ENCODE results near the gene EEF1AKMT3. TPM values are rescaled to one million over a fixed set of nuclear protein-coding genes. Genes with fewer than 3 reads are reported as not detected.
A peak's percentile ranks its signal among the peaks of the same experiment; 100 is the strongest.

EEF1AKMT3 gene
- polyA plus RNA-seq, 1 experiment: 7.6 TPM

- ChIA-PET CTCF (interaction anchor here (0.5 to 2.3 kb wide), 26 partner anchors 8 to 1789 kb away, joined by 3 to 24 read pairs (median 6); partner anchors contain the start of genes CYP27B1, EEF1AKMT3, METTL1 and TSFM), POLR2A (interaction anchor here (0.6 kb wide), 1 partner anchor 10 kb away, joined by 3 read pairs; the partner anchor contains the start of gene CYP27B1)
- TF ChIP-seq CTCF (IDR thresholded peaks at IDR 0.05; ENCODE audit: low read depth, low read length): peak; percentile 80
- Histone ChIP-seq H3K4me3 (ENCODE audit: low read depth, low read length) (peak overlapping the region; percentile 17), H3K27ac (ENCODE audit: low read depth, low read length) (no peak overlapping the region), H3K9me3 (ENCODE audit: control insufficient read depth, insufficient read depth, low read length) (no peaks in the 10 kb centered on the region; the same call in 1 of the 2 replicates), H3K27me3 (ENCODE audit: control insufficient read depth, insufficient read depth, low read length) (peaks cover 18% of the 10 kb centered on the region)
- DNase-seq (ENCODE audit: low read depth, low spot score): no peak
Observed at GRCh38 chr12:57756406-57757341, 15.7 kb upstream of the EEF1AKMT3 start.

- CTCF ChIA-PET: interaction anchor here (1.4 to 2.3 kb wide), 2 partner anchors 8 to 9 kb away, joined by 3 to 24 read pairs; partner anchors contain the start of gene CYP27B1
- no peak for TF ChIP-seq CTCF (IDR thresholded peaks at IDR 0.05; ENCODE audit: low read depth, low read length)
- POLR2A ChIA-PET: no interaction called here
- Histone ChIP-seq H3K27me3 (ENCODE audit: control insufficient read depth, insufficient read depth, low read length) (peaks cover 18% of the 10 kb centered on the region), H3K27ac (ENCODE audit: low read depth, low read length) (no peak overlapping the region), H3K4me3 (ENCODE audit: low read depth, low read length) (no peak overlapping the region), H3K9me3 (ENCODE audit: control insufficient read depth, insufficient read depth, low read length) (no peaks in the 10 kb centered on the region; the same call in 1 of the 2 replicates)
- DNase-seq (ENCODE audit: low read depth, low spot score): no peak
Observed at GRCh38 chr12:57757771-57758170, 14.6 kb upstream of the EEF1AKMT3 start.

- no peak for TF ChIP-seq CTCF (IDR thresholded peaks at IDR 0.05; ENCODE audit: low read depth, low read length)
- no peaks in the 10 kb centered on the region; the same call in 1 of the 2 replicates for H3K9me3 ChIP-seq (ENCODE audit: control insufficient read depth, insufficient read depth, low read length)
- DNase-seq (ENCODE audit: low read depth, low spot score): no peak
- ChIA-PET POLR2A (no interaction called here), CTCF (interaction anchor here (1.0 to 1.4 kb wide), 2 partner anchors 23 to 147 kb away, joined by 3 to 4 read pairs; no protein-coding TSS in a partner anchor)
- H3K4me3 ChIP-seq (ENCODE audit: low read depth, low read length): no peak overlapping the region
- peaks cover 21% of the 10 kb centered on the region for H3K27me3 ChIP-seq (ENCODE audit: control insufficient read depth, insufficient read depth, low read length)
- no peak overlapping the region for H3K27ac ChIP-seq (ENCODE audit: low read depth, low read length)
Observed at GRCh38 chr12:57758552-57759359, 13.7 kb upstream of the EEF1AKMT3 start.

GRCh38 chr12:57759360-57759980 lies 12.9 kb upstream of the EEF1AKMT3 start:
- no peak overlapping the region for H3K4me3 ChIP-seq (ENCODE audit: low read depth, low read length)
- no peak overlapping the region for H3K27ac ChIP-seq (ENCODE audit: low read depth, low read length)
- CTCF ChIA-PET: interaction anchor here (1.0 to 1.4 kb wide), 2 partner anchors 22 to 146 kb away, joined by 3 to 4 read pairs; no protein-coding TSS in a partner anchor
- no peaks in the 10 kb centered on the region; the same call in 1 of the 2 replicates for H3K9me3 ChIP-seq (ENCODE audit: control insufficient read depth, insufficient read depth, low read length)
- POLR2A ChIA-PET: no interaction called here
- H3K27me3 ChIP-seq (ENCODE audit: control insufficient read depth, insufficient read depth, low read length): peaks cover 21% of the 10 kb centered on the region
- TF ChIP-seq CTCF (IDR thresholded peaks at IDR 0.05; ENCODE audit: low read depth, low read length): peak; percentile 48
- DNase-seq (ENCODE audit: low read depth, low spot score): no peak
